Esophagus squamous epithelium (tissue), 4 donors: Measurements from ENCODE around the gene MYL5.

Source experiments
- CTCF ChIP-seq, 6 experiments: fragments of 450-650 bp in 4 of 6; fragments of 200-600 bp in 2 of 6; sonication (generic) in 2 of 6; IDR thresholded peaks; one replicate each; pipeline ENCODE4 v1.5.1; 2016 to 2019; ENCODE audit warnings: antibody characterized with exemption in 6 of 6, mild to moderate bottlenecking in 4 of 6, moderate library complexity in 4 of 6
- POLR2A ChIP-seq, 4 donors: fragments of 450-650 bp; IDR thresholded peaks; one replicate each; pipeline ENCODE4 v1.6.1; 2017; ENCODE audit warnings: antibody characterized with exemption in 4 of 4, mild to moderate bottlenecking in 4 of 4, moderate library complexity in 3 of 4

GRCh38 chr4:700587-701264, 26.4 kb downstream of the MYL5 start:
- no peak for TF ChIP-seq CTCF (IDR thresholded peaks at IDR 0.05)
- TF ChIP-seq POLR2A (IDR thresholded peaks at IDR 0.05): no peak
